ENCODE data around the gene LRP10. TPM values are rescaled to one million over a fixed set of nuclear protein-coding genes. Genes with fewer than 3 reads are reported as not detected.

The LRP10 gene
- total RNA-seq, 1 donor from 2014 or later = 171 TPM

DNA sequence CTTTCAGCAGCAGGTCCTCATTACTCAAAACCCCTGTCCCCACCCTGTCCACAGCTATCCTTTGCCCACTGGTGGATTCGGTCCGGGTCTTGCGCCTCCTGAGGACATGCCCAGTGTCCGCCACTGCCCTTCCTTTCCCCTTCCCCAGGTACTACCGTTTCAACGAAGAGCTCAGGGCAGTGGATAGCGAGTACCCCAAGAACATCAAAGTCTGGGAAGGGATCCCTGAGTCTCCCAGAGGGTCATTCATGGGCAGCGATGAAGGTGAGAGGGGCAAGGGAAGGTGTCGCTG lies 26.5 kb upstream of the LRP10 start:
- Mint-ChIP-seq H3K9me3 (ENCODE audit: unreplicated experiment) (no peaks in the 10 kb centered on the region), H3K36me3 (ENCODE audit: unreplicated experiment) (peaks cover 53% of the 10 kb centered on the region), H3K4me1 (ENCODE audit: unreplicated experiment) (peaks cover 59% of the 10 kb centered on the region), H3K4me3 (ENCODE audit: unreplicated experiment) (no peak overlapping the region), H3K27me3 (ENCODE audit: unreplicated experiment) (no peaks in the 10 kb centered on the region), H3K27ac (ENCODE audit: unreplicated experiment) (peak overlapping the region; percentile 81)
- no peak for TF ChIP-seq CTCF (IDR thresholded peaks at IDR 0.05)
- DNase-seq (ENCODE audit: extremely low spot score, unreplicated experiment) = no peak

DNA sequence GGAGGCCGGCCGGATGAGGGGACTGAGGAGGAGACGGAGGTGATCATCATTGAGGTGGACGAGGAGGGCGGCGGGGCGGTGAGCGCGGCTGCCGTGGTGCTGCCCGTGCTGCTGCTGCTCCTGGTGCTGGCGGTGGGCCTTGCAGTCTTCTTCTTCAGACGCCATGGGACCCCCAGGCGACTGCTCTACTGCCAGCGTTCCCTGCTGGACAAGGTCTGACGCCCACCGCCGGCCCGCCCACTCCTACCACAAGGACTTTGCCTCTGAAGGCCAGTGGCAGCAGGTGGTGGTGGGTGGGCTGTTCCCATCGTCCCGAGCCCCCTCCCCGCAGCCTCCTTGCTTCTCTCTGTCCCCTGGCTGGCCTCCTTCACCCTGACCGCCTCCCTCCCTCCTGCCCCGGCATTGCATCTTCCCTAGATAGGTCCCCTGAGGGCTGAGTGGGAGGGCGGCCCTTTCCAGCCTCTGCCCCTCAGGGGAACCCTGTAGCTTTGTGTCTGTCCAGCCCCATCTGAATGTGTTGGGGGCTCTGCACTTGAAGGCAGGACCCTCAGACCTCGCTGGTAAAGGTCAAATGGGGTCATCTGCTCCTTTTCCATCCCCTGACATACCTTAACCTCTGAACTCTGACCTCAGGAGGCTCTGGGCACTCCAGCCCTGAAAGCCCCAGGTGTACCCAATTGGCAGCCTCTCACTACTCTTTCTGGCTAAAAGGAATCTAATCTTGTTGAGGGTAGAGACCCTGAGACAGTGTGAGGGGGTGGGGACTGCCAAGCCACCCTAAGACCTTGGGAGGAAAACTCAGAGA lies 25.5 kb upstream of the LRP10 start:
- Mint-ChIP-seq H3K4me3 (ENCODE audit: unreplicated experiment) (peak overlapping the region; percentile 14), H3K4me1 (ENCODE audit: unreplicated experiment) (peaks cover 61% of the 10 kb centered on the region), H3K36me3 (ENCODE audit: unreplicated experiment) (peaks cover 47% of the 10 kb centered on the region), H3K27me3 (ENCODE audit: unreplicated experiment) (no peaks in the 10 kb centered on the region), H3K27ac (ENCODE audit: unreplicated experiment) (peak overlapping the region; percentile 81), H3K9me3 (ENCODE audit: unreplicated experiment) (no peaks in the 10 kb centered on the region)
- no peak for DNase-seq (ENCODE audit: extremely low spot score, unreplicated experiment)
- TF ChIP-seq CTCF (IDR thresholded peaks at IDR 0.05) = no peak

GRCh38 chr14:22846811-22847307 lies 24.7 kb upstream of the LRP10 start:
- H3K4me3 Mint-ChIP-seq (ENCODE audit: unreplicated experiment) = peak overlapping the region; percentile 14
- no peaks in the 10 kb centered on the region for H3K9me3 Mint-ChIP-seq (ENCODE audit: unreplicated experiment)
- peaks cover 39% of the 10 kb centered on the region for H3K36me3 Mint-ChIP-seq (ENCODE audit: unreplicated experiment)
- no peaks in the 10 kb centered on the region for H3K27me3 Mint-ChIP-seq (ENCODE audit: unreplicated experiment)
- H3K27ac Mint-ChIP-seq (ENCODE audit: unreplicated experiment) = peak overlapping the region; percentile 81
- H3K4me1 Mint-ChIP-seq (ENCODE audit: unreplicated experiment) = peaks cover 66% of the 10 kb centered on the region
- TF ChIP-seq CTCF (IDR thresholded peaks at IDR 0.05) = no peak
- no peak for DNase-seq (ENCODE audit: extremely low spot score, unreplicated experiment)

GRCh38 chr14:22847661-22848341 lies 23.7 kb upstream of the LRP10 start:
- Mint-ChIP-seq H3K36me3 (ENCODE audit: unreplicated experiment) (peaks cover 30% of the 10 kb centered on the region), H3K4me3 (ENCODE audit: unreplicated experiment) (peak overlapping the region; percentile 43)
- no peak for DNase-seq (ENCODE audit: extremely low spot score, unreplicated experiment)

More at GRCh38 chr14:22847661-22848341, 23.7 kb upstream of the LRP10 start:
- TF ChIP-seq CTCF (IDR thresholded peaks at IDR 0.05) = peak; percentile 11
- Mint-ChIP-seq H3K4me1 (ENCODE audit: unreplicated experiment) (peaks cover 68% of the 10 kb centered on the region), H3K9me3 (ENCODE audit: unreplicated experiment) (no peaks in the 10 kb centered on the region), H3K27me3 (ENCODE audit: unreplicated experiment) (no peaks in the 10 kb centered on the region), H3K27ac (ENCODE audit: unreplicated experiment) (peak overlapping the region; percentile 96)
